ENCODE measurements around the gene PRB2.

- TF ChIP-seq REST (IDR thresholded peaks at IDR 0.05; ENCODE audit: unreplicated experiment) = no peak
- TF ChIP-seq EZH2 (IDR thresholded peaks at IDR 0.05; ENCODE audit: low read depth, unreplicated experiment) = no peak
- TF ChIP-seq POLR2AphosphoS5 (IDR thresholded peaks at IDR 0.05; ENCODE audit: low read depth) = no peak
- TF ChIP-seq CTCF (conservative IDR thresholded peaks at IDR 0.05; ENCODE audit: low read depth in 2 of 2) = no peak
- TF ChIP-seq JUNB (IDR thresholded peaks at IDR 0.05; ENCODE audit: unreplicated experiment) = no peak
- no peak for TF ChIP-seq EZH2phosphoT487 (IDR thresholded peaks at IDR 0.05; ENCODE audit: unreplicated experiment)
- no peak for TF ChIP-seq STAT1 (IDR thresholded peaks at IDR 0.05; ENCODE audit: unreplicated experiment)
- TF ChIP-seq CREB1 (CRISPR knock-in tag; IDR thresholded peaks at IDR 0.05; ENCODE audit: low read depth) = no peak
- TF ChIP-seq ZNF331 (CRISPR knock-in tag; IDR thresholded peaks at IDR 0.05; ENCODE audit: low read depth) = no peak
These were observed 17.4 kb upstream of the PRB2 start for GRCh38 chr12:11412731-11413130.
